ENCODE results near the gene TAS2R16.

DNA sequence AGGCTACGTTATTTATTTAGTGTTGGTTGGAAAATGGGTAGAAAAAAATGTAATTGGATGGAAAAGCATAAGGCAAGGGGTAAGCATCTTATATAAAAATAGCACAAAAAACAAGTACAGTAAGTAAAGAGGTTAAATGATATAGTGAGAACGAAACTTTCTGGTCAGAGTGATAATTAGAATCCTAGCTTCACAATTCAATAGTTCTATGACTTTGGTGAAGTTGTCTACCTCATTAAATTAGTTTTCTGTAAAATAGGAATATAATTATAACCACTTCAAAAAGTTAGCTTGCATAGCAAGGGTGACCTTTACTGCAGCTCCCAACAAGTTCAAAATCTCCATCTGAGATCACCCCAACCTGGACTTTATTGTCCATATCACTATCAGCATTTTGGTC, 30.8 kb upstream of the TAS2R16 start:
- TF ChIP-seq, protein P1, sequence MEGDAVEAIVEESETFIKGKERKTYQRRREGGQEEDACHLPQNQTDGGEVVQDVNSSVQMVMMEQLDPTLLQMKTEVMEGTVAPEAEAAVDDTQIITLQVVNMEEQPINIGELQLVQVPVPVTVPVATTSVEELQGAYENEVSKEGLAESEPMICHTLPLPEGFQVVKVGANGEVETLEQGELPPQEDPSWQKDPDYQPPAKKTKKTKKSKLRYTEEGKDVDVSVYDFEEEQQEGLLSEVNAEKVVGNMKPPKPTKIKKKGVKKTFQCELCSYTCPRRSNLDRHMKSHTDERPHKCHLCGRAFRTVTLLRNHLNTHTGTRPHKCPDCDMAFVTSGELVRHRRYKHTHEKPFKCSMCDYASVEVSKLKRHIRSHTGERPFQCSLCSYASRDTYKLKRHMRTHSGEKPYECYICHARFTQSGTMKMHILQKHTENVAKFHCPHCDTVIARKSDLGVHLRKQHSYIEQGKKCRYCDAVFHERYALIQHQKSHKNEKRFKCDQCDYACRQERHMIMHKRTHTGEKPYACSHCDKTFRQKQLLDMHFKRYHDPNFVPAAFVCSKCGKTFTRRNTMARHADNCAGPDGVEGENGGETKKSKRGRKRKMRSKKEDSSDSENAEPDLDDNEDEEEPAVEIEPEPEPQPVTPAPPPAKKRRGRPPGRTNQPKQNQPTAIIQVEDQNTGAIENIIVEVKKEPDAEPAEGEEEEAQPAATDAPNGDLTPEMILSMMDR (conservative IDR thresholded peaks at IDR 0.05; ENCODE audit: low read length) = no peak
- TF ChIP-seq EZH2phosphoT487 (IDR thresholded peaks at IDR 0.05; ENCODE audit: borderline replicate concordance) = no peak
